ENCODE measurements around the gene PADI2. TPM values are rescaled to one million over a fixed set of nuclear protein-coding genes. Genes with fewer than 3 reads are reported as not detected.

The PADI2 gene
- total RNA-seq, 2 donors from 2014 or later: 1.00 to 1.6 TPM

DNA sequence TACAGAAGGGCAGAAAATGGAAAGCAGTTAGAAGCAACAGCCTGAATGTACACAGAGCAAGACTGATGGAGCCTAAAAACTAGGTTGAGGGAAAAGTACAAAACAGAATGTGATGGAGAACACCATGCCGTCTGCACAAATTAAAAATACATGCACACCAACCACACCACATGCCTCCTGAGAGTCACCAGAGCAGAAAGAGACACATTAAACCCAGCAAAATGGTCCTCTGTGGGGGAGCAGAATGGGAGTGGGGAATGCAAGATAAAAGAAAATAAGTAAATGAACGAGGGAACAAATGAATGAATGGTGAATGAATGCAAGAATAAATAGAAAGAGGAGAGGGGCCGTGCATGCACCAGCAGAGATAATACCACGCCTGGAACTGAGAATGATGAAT lies 24.1 kb downstream of the PADI2 start:
- intact Hi-C loops (cut with DNase I): no loop called here
- DNase-seq (ENCODE audit: low spot score): no peak

DNA sequence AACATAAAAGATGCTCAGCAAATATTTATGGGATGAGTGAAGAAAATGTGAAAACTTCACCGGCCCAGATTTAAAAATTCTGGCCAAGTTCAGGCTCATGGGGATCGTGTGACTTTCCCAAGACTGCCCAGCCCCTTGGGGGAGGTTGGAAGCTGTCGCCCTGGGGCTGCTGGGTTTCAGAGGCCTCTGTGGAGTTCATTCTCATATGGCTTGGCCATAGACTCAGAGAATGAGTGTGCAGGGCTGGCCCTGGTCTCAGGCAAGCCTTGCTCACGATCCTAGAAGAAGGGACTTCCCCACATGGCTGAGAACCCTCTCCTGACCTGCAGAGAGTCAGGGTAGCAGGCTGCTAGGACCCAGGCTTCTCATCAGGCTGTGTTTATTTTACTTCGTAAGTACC lies 24.6 kb downstream of the PADI2 start:
- DNase-seq (ENCODE audit: low spot score): no peak
- intact Hi-C loops (cut with DNase I): no loop called here

DNA sequence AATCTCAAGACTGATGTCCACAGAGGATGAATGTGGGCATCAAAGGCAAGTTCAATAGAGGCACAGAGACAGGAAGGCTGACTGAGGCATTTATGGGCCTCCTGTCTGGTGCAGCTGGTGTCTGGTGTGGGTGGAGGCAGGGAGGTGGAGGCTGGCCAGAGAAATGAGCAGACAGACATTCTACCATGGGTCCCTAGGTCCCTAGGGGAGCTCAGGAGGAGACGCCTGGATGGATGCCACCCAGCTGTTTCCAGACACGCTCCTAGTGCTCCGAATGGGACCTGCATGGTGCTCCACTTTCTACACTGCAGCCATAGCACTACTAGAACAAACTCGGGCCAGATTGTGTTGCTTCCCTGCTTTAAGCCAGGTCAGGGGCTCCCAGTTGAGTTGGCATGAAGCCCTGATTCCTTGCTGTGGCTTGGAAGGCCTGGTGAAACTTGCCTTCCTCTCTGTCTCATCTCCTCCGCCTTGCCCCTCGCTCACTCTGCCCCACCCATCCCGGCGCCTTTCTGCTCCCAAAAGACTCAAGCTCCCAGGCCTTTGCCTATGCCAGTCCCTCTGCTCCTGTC lies 25.3 kb downstream of the PADI2 start:
- intact Hi-C loops (cut with DNase I): no loop called here
- no peak for DNase-seq (ENCODE audit: low spot score)

DNA sequence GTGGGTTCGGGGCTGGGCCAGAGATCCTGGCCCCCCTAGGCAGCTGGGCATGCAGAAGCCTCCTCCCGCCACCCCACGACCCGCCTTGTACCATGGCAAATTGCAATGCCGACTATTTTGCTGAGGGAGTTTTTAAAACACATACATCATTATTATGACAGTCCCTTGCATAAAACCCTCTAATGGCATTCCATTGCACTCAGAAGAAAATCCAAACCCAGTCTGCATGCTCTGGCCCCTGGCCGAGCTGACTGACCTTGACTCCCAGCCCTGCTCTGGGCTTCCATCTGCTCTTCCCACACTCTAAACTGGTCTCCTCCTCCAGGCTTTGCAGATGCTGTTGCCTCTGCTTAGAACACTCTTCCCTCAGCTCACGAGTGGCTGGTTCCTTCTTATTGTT lies 28.0 kb downstream of the PADI2 start:
- intact Hi-C loops (cut with DNase I): no loop called here
- DNase-seq (ENCODE audit: low spot score): no peak

DNA sequence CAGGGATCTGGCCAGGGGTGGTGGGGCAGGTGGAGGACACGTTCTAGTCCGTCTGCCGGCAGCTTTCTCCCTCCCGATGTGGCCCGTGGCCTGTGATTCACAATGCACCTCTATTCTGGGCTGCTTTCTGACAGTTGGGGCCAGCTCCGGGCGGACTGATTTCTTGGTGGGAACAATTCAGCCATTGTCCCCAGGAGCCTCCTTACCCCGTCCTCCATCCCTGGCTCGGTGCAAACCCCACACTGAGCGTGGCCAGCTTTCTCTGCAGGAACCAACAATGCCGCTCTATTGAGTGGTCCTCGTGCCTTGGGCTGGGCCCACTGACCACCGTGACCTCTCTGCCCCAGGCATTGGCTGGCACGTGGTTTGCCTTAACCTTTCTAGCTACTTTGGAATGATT lies 29.7 kb downstream of the PADI2 start:
- no peak for DNase-seq (ENCODE audit: low spot score)

DNA sequence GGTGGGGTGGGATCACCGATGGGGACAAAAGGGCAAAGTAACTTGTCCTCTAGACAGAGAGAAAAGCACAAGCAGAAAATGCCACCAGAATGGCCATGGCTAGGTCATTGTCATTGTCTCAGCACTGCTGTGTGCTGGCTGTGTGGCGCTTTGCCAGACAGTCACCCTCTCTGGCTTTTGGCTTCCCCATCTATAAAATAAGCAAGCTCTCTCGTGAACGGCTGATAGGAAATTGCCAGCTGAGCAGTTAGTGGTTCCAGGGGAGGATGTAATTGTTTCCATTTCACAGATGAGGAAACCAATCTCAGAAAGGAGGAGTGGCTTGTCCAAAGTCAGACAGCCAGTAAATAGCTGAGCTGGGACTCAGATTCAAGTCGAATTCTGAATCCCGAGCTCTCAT lies 32.5 kb downstream of the PADI2 start:
- intact Hi-C loops (cut with DNase I): loop anchor here in 1 of 2 donors (10.0 kb wide), 1 partner anchor 378 kb away; no protein-coding TSS in a partner anchor
- DNase-seq (ENCODE audit: low spot score): no peak

More for the DNA sequence above, 29.7 kb downstream of the PADI2 start:
- intact Hi-C loops (cut with DNase I): loop anchor here in 1 of 2 donors (10.0 kb wide), 1 partner anchor 375 kb away; no protein-coding TSS in a partner anchor

DNA sequence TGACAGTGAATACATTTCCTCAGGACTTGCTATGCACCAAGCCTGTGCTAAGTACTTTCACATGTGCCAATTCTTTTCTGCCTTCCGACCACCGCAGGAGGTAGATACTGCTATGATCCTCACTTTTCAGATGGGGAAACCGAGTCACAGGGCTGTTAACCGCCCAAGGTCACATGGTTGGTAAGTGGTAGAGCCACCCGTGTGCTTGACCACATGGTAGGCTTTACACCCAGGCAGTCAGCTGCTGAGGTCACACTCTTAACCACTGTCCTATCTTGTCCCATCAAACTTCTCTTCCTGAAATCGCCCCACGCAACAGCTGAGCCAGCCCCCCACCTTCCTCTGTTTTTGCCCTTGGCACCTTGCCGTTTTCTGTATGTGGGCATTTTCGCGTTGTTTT lies 34.5 kb downstream of the PADI2 start:
- intact Hi-C loops (cut with DNase I): loop anchor here in 1 of 2 donors (10.0 kb wide), 1 partner anchor 380 kb away; no protein-coding TSS in a partner anchor
- DNase-seq (ENCODE audit: low spot score): no peak

DNA sequence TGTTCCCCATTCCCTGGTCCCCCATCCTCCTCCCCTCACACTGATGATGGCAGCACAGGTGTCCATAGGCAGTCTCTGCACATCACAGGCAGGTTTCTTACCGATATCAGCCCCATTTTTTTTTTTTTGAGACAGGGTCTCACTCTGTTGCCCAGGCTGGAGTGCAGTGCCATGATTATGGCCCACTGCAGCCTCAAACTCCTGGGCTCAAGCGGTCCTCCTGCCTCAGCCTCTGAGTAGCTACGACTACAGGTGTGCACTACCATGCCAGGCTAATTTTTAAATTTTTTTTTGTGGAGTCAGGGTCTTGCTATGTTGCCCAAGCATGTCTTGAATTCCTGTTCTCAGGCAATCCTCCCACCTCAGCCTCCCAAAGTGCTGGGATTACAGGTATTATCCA lies 36.5 kb downstream of the PADI2 start:
- intact Hi-C loops (cut with DNase I): loop anchor here in 1 of 2 donors (10.0 kb wide), 1 partner anchor 382 kb away; no protein-coding TSS in a partner anchor
- DNase-seq (ENCODE audit: low spot score): no peak

DNA sequence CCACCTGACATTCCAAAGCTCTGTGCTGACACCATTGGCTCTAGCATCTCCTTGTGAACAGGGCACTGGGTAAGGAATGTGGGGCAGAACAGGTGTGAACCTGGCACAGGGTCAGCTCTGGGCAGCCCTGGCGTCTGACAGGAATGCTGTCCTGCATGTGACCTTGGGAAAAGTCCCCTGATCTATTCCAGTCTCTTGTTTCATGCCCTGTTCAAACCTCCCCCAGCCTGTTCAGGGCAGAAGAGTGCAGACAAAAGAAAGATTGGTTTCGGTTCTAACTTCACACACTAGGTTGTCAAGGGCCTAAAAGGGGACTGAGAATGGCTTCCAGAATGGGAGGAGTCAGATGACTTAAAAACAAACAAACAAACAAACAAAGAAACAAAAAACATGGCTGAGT lies 37.8 kb downstream of the PADI2 start:
- intact Hi-C loops (cut with DNase I): loop anchor here in 1 of 2 donors (10.0 kb wide), 1 partner anchor 383 kb away; no protein-coding TSS in a partner anchor
- DNase-seq (ENCODE audit: low spot score): no peak

DNA sequence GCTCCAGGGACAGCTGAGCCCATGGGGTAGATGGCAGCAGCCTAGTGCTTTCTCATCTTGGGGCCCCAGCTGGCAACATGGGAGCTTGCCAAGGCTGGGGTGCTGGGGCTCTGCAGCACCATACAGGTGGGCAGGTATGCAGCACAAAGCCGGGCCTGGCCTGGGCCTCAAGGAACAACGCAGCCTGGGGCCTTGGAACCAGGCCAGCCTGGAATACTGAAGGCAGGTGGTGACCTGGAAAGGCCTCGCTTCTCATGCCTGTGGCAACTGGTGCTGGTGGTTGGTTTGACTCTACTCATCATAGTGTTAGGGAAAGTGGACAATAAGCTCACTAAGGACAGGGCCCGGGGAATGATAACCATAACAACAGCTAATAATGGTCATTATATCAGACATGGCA lies 38.4 kb downstream of the PADI2 start:
- intact Hi-C loops (cut with DNase I): loop anchor here in 1 of 2 donors (10.0 kb wide), 1 partner anchor 384 kb away; no protein-coding TSS in a partner anchor
- DNase-seq (ENCODE audit: low spot score): no peak

DNA sequence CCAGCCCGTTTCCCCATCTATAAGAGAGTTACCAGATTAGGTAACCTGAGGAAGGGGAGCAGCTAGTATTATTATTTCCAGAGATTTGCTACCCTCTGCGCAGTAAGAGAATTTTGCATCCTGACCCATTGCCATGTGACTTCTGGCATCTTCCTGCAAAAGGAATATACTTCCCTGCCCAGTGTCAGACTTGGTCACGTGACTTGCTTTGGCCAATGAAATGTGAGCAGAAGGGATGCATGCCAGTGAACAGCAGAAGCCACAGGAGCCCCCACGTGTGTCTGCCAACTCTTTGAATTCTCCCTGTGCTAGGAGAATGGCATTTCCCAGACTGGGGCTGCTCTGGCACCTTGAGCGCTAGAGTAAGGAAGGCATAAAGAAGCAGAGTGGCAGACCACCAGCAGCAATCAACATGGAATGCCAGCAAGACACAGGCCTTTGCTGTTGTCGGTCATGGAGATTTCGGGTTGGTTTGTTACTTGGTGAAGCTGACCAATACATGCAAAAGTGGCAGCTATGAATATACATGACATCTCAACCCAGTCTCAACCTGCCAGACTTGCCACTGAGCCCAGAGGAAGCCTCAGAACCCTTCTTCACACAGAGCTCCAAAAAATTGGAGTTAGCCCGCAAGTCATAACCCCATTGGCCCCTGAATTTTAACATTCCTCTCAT lies 39.0 kb downstream of the PADI2 start:
- no peak for DNase-seq (ENCODE audit: low spot score)
- intact Hi-C loops (cut with DNase I): loop anchor here in 1 of 2 donors (10.0 kb wide), 1 partner anchor 385 kb away; no protein-coding TSS in a partner anchor

DNA sequence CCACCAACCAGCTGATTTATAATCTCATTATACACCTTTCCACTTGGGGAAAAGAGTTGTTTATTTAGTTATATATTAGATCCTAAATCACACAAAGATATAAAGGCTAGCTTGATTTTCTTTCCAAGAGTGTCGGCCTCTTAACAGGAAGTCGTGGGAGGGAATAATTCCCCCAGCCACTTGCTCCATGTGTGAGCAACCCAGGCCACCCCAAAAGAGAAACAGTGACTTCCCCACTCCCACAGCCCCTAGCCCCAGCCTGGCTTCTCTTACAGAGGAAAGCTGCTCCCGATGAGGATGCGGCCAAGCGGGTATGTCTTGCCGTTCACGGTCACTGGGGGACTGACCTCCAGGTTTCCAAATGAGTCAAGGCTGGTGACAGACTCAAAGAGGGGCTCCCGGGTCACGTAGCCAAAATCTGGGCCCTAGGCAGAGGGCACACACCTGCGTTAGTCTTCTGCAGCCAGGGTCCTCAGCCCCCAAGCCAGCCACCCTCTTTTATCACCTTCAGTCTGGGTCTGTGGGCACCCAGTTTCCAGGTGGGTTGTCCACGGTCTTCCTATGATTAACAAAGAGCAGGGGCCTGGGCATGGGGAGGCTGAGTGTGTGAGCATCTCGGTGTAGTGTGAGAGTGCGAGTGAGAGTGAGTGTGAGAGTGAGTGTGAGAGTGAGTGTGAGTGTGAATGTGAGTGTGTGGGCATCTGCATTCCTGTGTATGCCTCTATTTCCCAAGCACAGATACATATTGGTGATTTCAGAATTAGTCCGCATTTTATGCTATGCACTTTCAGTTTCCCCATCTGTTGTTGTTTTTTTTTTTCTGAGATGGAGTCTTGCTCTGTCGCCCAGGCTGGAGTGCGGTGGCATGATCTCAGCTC lies 40.0 kb downstream of the PADI2 start:
- intact Hi-C loops (cut with DNase I): no loop called here

DNA sequence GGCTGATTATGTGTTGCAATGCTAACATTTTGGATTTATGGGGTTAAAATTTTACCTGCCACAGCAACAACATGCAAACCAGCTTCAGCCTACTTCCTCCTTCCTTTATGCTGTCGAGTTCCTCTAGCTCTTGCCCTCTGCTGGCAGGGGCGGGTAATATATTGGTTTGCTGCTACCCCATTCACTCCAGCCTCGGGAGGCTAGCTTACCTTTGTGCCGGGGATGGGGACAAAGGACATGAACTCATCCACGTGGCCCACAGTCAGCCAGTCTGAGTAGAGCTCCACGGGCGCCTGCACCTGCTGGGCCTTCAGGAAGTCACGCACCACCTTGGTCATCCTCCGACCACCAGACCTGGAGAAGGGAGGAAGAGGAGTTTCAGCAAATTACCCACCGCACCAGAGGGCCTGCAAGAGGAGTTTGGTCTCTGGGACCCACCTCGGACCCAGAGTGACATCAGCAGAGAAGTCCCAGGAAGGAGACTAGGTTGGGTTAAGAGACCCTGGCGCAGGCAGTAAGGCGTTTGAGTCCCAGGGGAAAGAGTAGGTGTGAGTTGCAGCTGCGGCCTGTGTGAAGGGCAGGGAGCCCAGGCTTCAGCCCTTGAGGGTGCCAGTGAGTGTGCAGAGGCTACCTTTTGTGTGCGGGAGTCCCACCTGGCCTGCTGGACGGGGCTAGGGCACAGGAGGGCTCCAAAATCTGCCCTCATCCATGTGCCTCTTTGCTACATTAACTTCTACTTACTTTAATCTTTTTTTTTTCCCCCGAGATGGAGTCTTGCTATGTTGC lies 43.6 kb downstream of the PADI2 start:
- no peak for DNase-seq (ENCODE audit: low spot score)
- intact Hi-C loops (cut with DNase I): no loop called here

More for the DNA sequence above, 40.0 kb downstream of the PADI2 start:
- no peak for DNase-seq (ENCODE audit: low spot score)

DNA sequence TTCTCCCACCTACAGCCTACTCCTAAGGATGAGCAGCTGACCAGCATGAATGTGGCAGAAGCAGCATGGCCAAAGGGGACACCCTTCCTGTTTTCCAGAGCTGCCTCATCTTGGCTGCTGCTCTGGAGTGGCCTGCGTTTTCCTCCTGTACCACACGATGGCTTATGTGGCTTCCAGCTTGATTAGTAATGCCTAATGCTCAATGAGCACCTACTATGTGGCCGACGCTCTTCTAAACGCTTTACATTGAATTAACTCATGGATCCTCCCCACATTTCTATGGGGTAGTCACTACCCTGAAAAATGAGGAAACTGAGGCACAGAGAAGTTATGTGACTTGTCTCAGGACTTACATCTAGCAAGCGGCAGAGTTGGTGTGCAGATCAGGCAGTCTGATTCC lies 47.5 kb downstream of the PADI2 start:
- DNase-seq (ENCODE audit: low spot score): no peak
- intact Hi-C loops (cut with DNase I): loop anchor here in 1 of 2 donors (5.0 kb wide), 1 partner anchor 161 kb away; no protein-coding TSS in a partner anchor

DNA sequence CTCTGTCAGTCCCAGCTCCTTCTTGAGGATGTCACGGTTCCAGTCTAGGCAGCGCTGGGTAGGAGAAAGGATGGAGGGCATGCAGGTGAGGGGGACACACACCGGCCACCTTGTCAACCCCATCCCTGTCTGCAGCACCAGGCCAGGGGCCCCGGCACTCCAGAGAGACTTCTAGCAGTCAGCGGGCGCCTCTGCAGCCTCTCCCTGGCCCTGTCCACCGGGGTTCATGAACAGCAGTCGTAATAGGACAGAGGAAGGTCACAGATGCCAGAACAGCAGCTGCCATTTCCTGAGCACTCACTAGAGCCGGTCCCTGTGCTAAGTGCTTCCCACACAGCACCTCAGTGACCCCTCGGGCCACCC lies 49.1 kb downstream of the PADI2 start:
- intact Hi-C loops (cut with DNase I): loop anchor here in 1 of 2 donors (5.0 kb wide), 1 partner anchor 162 kb away; no protein-coding TSS in a partner anchor
- no peak for DNase-seq (ENCODE audit: low spot score)

DNA sequence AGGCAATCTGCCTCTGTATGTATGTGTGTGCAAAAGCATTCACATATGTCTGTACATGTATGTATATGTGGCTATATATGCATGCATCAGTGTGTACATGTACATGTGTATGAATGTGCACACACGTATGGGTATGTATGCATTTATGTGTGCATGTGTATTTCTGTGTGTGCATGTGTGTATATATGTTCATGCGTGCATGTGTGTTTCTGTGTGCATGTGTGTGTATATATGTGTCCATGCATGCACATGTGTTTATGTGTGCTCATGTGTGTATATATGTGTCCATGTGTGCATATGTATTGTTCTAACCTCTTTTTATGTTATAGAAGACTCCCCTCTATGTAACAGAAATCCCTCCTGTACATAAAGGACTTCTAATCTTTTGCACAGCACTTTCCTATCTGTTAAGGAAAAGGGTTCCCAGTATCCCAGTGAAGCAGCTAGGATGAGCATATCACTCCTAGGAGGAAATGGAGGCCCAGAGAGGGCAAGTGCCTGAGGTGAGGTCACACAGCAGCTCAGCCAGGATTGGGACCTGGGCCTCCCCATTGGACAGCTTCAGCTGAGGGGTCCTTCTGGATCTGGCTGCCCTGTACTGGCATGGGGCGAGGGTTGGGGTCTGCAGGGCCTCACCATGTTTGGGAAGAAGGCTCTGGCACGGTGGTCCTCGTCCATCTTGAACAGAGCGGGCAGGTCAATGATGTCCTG lies 49.6 kb downstream of the PADI2 start:
- intact Hi-C loops (cut with DNase I): loop anchor here in 1 of 2 donors (5.0 kb wide), 1 partner anchor 163 kb away; no protein-coding TSS in a partner anchor

DNA sequence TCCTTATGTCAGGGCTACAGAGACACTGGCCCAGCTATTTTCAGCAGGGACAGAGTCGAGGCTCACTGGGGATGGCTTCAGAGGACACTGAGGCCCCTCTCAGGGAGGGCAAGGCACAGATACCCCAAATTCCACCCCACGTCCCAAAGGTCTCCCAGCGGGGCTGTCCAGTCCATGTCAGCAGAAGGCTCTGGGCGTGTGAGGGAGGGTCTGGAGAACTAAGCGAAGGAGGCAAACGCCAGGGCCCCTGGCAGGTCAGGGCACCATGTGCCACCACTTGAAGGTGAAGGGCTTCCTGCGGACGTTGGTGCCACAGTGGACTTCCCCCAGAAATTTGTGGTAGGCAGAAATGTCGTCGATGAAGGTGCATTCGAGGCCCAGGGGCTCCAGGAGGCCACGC lies 50.5 kb downstream of the PADI2 start:
- intact Hi-C loops (cut with DNase I): no loop called here
- peak; percentile 61 for DNase-seq (ENCODE audit: low spot score)

More for the DNA sequence above, 49.6 kb downstream of the PADI2 start:
- no peak for DNase-seq (ENCODE audit: low spot score)
